Liver (tissue), 9 donors: Measurements from ENCODE around the gene MTFR1L. TPM values are rescaled to one million over a fixed set of nuclear protein-coding genes. Genes with fewer than 3 reads are reported as not detected.

ENCODE experiments used
- DNase-seq: peaks from one replicate; pipeline ENCODE4 v3.0.0-alpha.2; 2017; ENCODE audit warnings: low spot score
- H3K27ac ChIP-seq, 2 donors: one replicate each; pipeline ENCODE4 v1.7.0; 2013; ENCODE audit warnings: inconsistent platforms in 2 of 2, low read length in 2 of 2, control low read depth in 1 of 2, low read depth in 1 of 2, mild to moderate bottlenecking in 1 of 2
- H3K27me3 ChIP-seq, 4 donors: one replicate each; pipeline versions ENCODE4 v1.6.1 to v1.7.0; 2013; ENCODE audit warnings: low read length in 3 of 4, inconsistent platforms in 1 of 4, mild to moderate bottlenecking in 1 of 4, moderate library complexity in 1 of 4; ENCODE audit not compliant: control insufficient read depth in 4 of 4, insufficient read depth in 4 of 4
- H3K36me3 ChIP-seq, 4 donors: one replicate each; pipeline versions ENCODE4 v1.6.1 to v1.7.0; 2013; ENCODE audit warnings: low read length in 3 of 4, mild to moderate bottlenecking in 3 of 4, low read depth in 1 of 4, moderate library complexity in 1 of 4; ENCODE audit not compliant: control insufficient read depth in 4 of 4, insufficient read depth in 3 of 4
- H3K4me1 ChIP-seq, 4 donors: one replicate each; pipeline versions ENCODE4 v1.6.1 to v1.7.0; 2013; ENCODE audit warnings: low read length in 3 of 4, mild to moderate bottlenecking in 3 of 4, moderate library complexity in 1 of 4; ENCODE audit not compliant: control insufficient read depth in 4 of 4, insufficient read depth in 4 of 4
- H3K4me3 ChIP-seq, 3 donors: one replicate each; pipeline versions ENCODE4 v1.6.1 to v1.7.0; 2013; ENCODE audit warnings: low read length in 3 of 3, control low read depth in 1 of 3, low read depth in 1 of 3, mild to moderate bottlenecking in 1 of 3
- H3K9ac ChIP-seq, 2 donors: one replicate each; pipeline ENCODE4 v1.7.0; 2013; ENCODE audit warnings: low read length in 2 of 2, mild to moderate bottlenecking in 2 of 2, moderate library complexity in 2 of 2, control low read depth in 1 of 2, low read depth in 1 of 2
- H3K9me3 ChIP-seq, 4 donors: one replicate each; pipeline versions ENCODE4 v1.6.1 to v1.7.0; 2013; ENCODE audit warnings: low read length in 3 of 4; ENCODE audit not compliant: control insufficient read depth in 4 of 4
- ATF3 ChIP-seq: IDR thresholded peaks from 2 replicates; pipeline ENCODE4 v1.6.1; 2016; ENCODE audit warnings: antibody characterized with exemption
- CTCF ChIP-seq: fragments of 150-350 bp; IDR thresholded peaks from 2 replicates; pipeline ENCODE4 v1.5.1; 2017; ENCODE audit warnings: improper control_type of control experiment, low read depth, low read length; ENCODE audit not compliant: missing input control
- EGR1 ChIP-seq, 2 donors: IDR thresholded peaks; 2 replicates each; pipeline ENCODE4 v1.6.1; 2016 to 2018; ENCODE audit warnings: antibody characterized with exemption in 2 of 2, low read depth in 2 of 2
- FOXA1 ChIP-seq: IDR thresholded peaks from 2 replicates; pipeline ENCODE4 v1.6.1; 2016; ENCODE audit warnings: antibody characterized with exemption
- FOXA2 ChIP-seq: IDR thresholded peaks from 2 replicates; pipeline ENCODE4 v1.6.1; 2016; ENCODE audit warnings: antibody characterized with exemption
- GABPA ChIP-seq, 2 donors: IDR thresholded peaks in 1 of 2; conservative IDR thresholded peaks in 1 of 2; 2 replicates each; pipeline ENCODE4 v1.6.1; 2016; ENCODE audit warnings: antibody characterized with exemption in 2 of 2, mild to moderate bottlenecking in 1 of 2, moderate library complexity in 1 of 2
- HNF4A ChIP-seq, 2 donors: conservative IDR thresholded peaks; 2 replicates each; pipeline ENCODE4 v1.6.1; 2016; ENCODE audit warnings: antibody characterized with exemption in 2 of 2, mild to moderate bottlenecking in 2 of 2
- HNF4G ChIP-seq: IDR thresholded peaks from 2 replicates; pipeline ENCODE4 v1.6.1; 2016; ENCODE audit warnings: antibody characterized with exemption
- JUND ChIP-seq, 2 donors: IDR thresholded peaks; 2 replicates each; pipeline ENCODE4 v1.6.1; 2016; ENCODE audit warnings: antibody characterized with exemption in 2 of 2
- MAX ChIP-seq: IDR thresholded peaks from 2 replicates; pipeline ENCODE4 v1.6.1; 2016; ENCODE audit warnings: antibody characterized with exemption
- NR2F2 ChIP-seq: IDR thresholded peaks from 2 replicates; pipeline ENCODE4 v1.6.1; 2016; ENCODE audit warnings: antibody characterized with exemption
- RAD21 ChIP-seq, 2 donors: IDR thresholded peaks; 2 replicates each; pipeline ENCODE4 v1.6.1; 2016; ENCODE audit warnings: antibody characterized with exemption in 2 of 2, mild to moderate bottlenecking in 2 of 2
- REST ChIP-seq: IDR thresholded peaks from 2 replicates; pipeline ENCODE4 v1.6.1; 2016; ENCODE audit warnings: antibody characterized with exemption, mild to moderate bottlenecking
- RXRA ChIP-seq, 2 donors: IDR thresholded peaks; 2 replicates each; pipeline ENCODE4 v1.6.1; 2017 to 2018; ENCODE audit warnings: antibody characterized with exemption in 2 of 2, mild to moderate bottlenecking in 1 of 2
- SP1 ChIP-seq: IDR thresholded peaks from 2 replicates; pipeline ENCODE4 v1.6.1; 2018; ENCODE audit warnings: antibody characterized with exemption, mild to moderate bottlenecking
- TAF1 ChIP-seq: conservative IDR thresholded peaks from 2 replicates; pipeline ENCODE4 v1.6.1; 2016; ENCODE audit warnings: antibody characterized with exemption, mild to moderate bottlenecking
- YY1 ChIP-seq: IDR thresholded peaks from 2 replicates; pipeline ENCODE4 v1.6.1; 2016; ENCODE audit warnings: antibody characterized with exemption, mild to moderate bottlenecking
- whole genome bisulfite sequencing: extraction: QIAGEN DNeasy Blood & Tissue Kit; methylation state at CpG from one replicate; pipeline ENCODE4 v1.1.7; 2013; 5-methylcytosine and 5-hydroxymethylcytosine counted together
- polyA plus RNA-seq, 2 donors: library from polyadenylated mRNA; stranded (reverse) in 1 of 2; unstranded in 1 of 2; fragments of 200-250 nt in 1 of 2; fragments of >200 nt in 1 of 2; fragmentation: Nextera tagmentation in 1 of 2; extraction: Ambion mirVana in 1 of 2; gene quantifications; one replicate each; pipeline versions ENCODE4 v1.2.1 to v1.2.3, GENCODE V29; 2013 to 2015
- total RNA-seq, 2 donors: library from RNA; depleted of rRNA; stranded (reverse); fragments of >200 nt; gene quantifications; one replicate each; pipeline ENCODE4 v1.2.3, GENCODE V29; 2014
- donor health status: healthy.
- donor health status: healthy.
- donor health status: healthy.
- donor health status: healthy.
- donor health status: healthy.

MTFR1L gene
- total and polyA plus RNA-seq, 4 donors: 22.5 to 48.4 (median 40.2) TPM

- H3K4me1 ChIP-seq: peaks cover 0 to 4% (median 0%) of the 10 kb centered on the region in 4 donors
- 62% methylated on average over 3 of the region's 3 CpGs for whole genome bisulfite sequencing
These were observed 8.7 kb downstream of the MTFR1L start for GRCh38 chr1:25828491-25828890.

GRCh38 chr1:25829046-25829445, 9.3 kb downstream of the MTFR1L start:
- H3K36me3 ChIP-seq: peaks cover 18 to 73% (median 69%) of the 10 kb centered on the region in 4 donors
- TF ChIP-seq NR2F2 (peak; percentile 48), JUND (IDR thresholded peaks at IDR 0.05) (no peak)
- no peak overlapping the region for H3K9ac ChIP-seq
- no peak for DNase-seq
- no peak overlapping the region for H3K4me3 ChIP-seq
- no peaks in the 10 kb centered on the region for H3K27me3 ChIP-seq
- H3K4me1 ChIP-seq: peaks cover 0 to 4% (median 0%) of the 10 kb centered on the region in 4 donors
- H3K27ac ChIP-seq: no peak overlapping the region
- 86% methylated on average over 1 of the region's 1 CpG for WGBS
- H3K9me3 ChIP-seq: no peaks in the 10 kb centered on the region

More at GRCh38 chr1:25828491-25828890, 8.7 kb downstream of the MTFR1L start:
- Histone ChIP-seq H3K9ac (no peak overlapping the region), H3K9me3 (no peaks in the 10 kb centered on the region), H3K27ac (no peak overlapping the region), H3K36me3 (peaks cover 18 to 71% (median 65%) of the 10 kb centered on the region in 4 donors), H3K27me3 (no peaks in the 10 kb centered on the region), H3K4me3 (no peak overlapping the region)
- no peak for DNase-seq
- TF ChIP-seq SP1 (no peak), ATF3 (no peak), HNF4G (no peak), FOXA1 (no peak), MAX (no peak), GABPA (IDR thresholded peaks at IDR 0.05 in 1 of 2, conservative IDR thresholded peaks at IDR 0.05 in 1 of 2) (no peak), YY1 (no peak), CTCF (no peak), HNF4A (conservative IDR thresholded peaks at IDR 0.05) (no peak)

- Histone ChIP-seq H3K36me3 (peaks cover 18 to 66% (median 63%) of the 10 kb centered on the region in 4 donors), H3K4me3 (no peak overlapping the region), H3K27ac (no peak overlapping the region), H3K27me3 (no peaks in the 10 kb centered on the region), H3K9me3 (no peaks in the 10 kb centered on the region), H3K9ac (no peak overlapping the region), H3K4me1 (no peaks in the 10 kb centered on the region)
- TF ChIP-seq FOXA2: no peak
- TF ChIP-seq HNF4A (conservative IDR thresholded peaks at IDR 0.05): no peak
- no peak for TF ChIP-seq CTCF
- no peak for TF ChIP-seq NR2F2
- no peak for TF ChIP-seq ATF3
- TF ChIP-seq GABPA (IDR thresholded peaks at IDR 0.05 in 1 of 2, conservative IDR thresholded peaks at IDR 0.05 in 1 of 2): no peak
- no peak for TF ChIP-seq EGR1 (IDR thresholded peaks at IDR 0.05; ENCODE audit: low read depth in 2 of 2)
- no peak for TF ChIP-seq RXRA (IDR thresholded peaks at IDR 0.05)
- TF ChIP-seq YY1: no peak
- TF ChIP-seq HNF4G: no peak
- no peak for TF ChIP-seq REST
- TF ChIP-seq MAX: no peak
- TF ChIP-seq FOXA1: no peak
- no peak for TF ChIP-seq RAD21 (IDR thresholded peaks at IDR 0.05)
- no peak for TF ChIP-seq TAF1
- no peak for TF ChIP-seq JUND (IDR thresholded peaks at IDR 0.05)
- TF ChIP-seq SP1: no peak
- WGBS: 56% methylated on average over 5 of the region's 5 CpGs
- no peak for DNase-seq
These were observed 11.9 kb downstream of the MTFR1L start for GRCh38 chr1:25831569-25832196.
